AG04449 (cell line): ENCODE data around the gene MYO7A.
A peak's percentile ranks its signal among the peaks of the same experiment; 100 is the strongest.

Experiments
- CTCF ChIA-PET: fragments of 350-600 bp; formaldehyde crosslinking; extraction: SDS; loops from one replicate; lab custom pipeline; 2021; ENCODE audit warnings: antibody characterized with exemption; lab: Yijun Ruan, JAX
- POLR2A ChIA-PET: fragments of 400-600, 350-600 bp; formaldehyde crosslinking; extraction: SDS; loops from one replicate; lab custom pipeline; 2020; ENCODE audit warnings: antibody characterized with exemption, inconsistent platforms; lab: Yijun Ruan, JAX
- DNase-seq: peaks from one replicate; pipeline ENCODE4 v3.0.0-alpha.2; 2010; ENCODE audit warnings: low read depth, low spot score
- H3K4me3 ChIP-seq: 2 replicates; pipeline ENCODE4 v1.5.1; 2011; ENCODE audit warnings: low read depth, mild to moderate bottlenecking, control low read depth, low read length
- CTCF ChIP-seq: IDR thresholded peaks from one replicate; pipeline ENCODE4 v1.5.1; 2011; ENCODE audit warnings: mild to moderate bottlenecking, moderate library complexity, low read length, control low read depth, inconsistent platforms; ENCODE audit not compliant: insufficient read depth; ENCODE audit errors: missing control alignments

Gene MYO7A

GRCh38 chr11:77112641-77113381 lies 15.2 kb upstream of the MYO7A start:
- TF ChIP-seq CTCF = no peak
- H3K4me3 ChIP-seq = no peak overlapping the region
- ChIA-PET POLR2A (interaction anchor here (1.1 kb wide), 1 partner anchor 59 kb away, joined by 3 read pairs; no protein-coding TSS in a partner anchor), CTCF (interaction anchor here (0.9 to 17.5 kb wide), 17 partner anchors 8 to 507 kb away, joined by 3 to 273 read pairs (median 7); partner anchors contain the start of genes MYO7A and OMP)
- no peak for DNase-seq

- ChIA-PET POLR2A (interaction anchor here (1.1 kb wide), 1 partner anchor 60 kb away, joined by 3 read pairs; no protein-coding TSS in a partner anchor), CTCF (interaction anchor here (0.9 to 17.5 kb wide), 17 partner anchors 9 to 506 kb away, joined by 3 to 273 read pairs (median 4); partner anchors contain the start of gene MYO7A)
- no peak for DNase-seq
- H3K4me3 ChIP-seq = no peak overlapping the region
- TF ChIP-seq CTCF = peak; percentile 58
Measured at GRCh38 chr11:77113382-77114088, 14.5 kb upstream of the MYO7A start.

GRCh38 chr11:77114089-77114463 lies 14.0 kb upstream of the MYO7A start:
- no peak overlapping the region for H3K4me3 ChIP-seq
- POLR2A ChIA-PET = no interaction called here
- CTCF ChIA-PET = interaction anchor here (1.1 to 17.5 kb wide), 18 partner anchors 9 to 506 kb away, joined by 3 to 273 read pairs (median 4); partner anchors contain the start of gene MYO7A
- TF ChIP-seq CTCF = no peak
- no peak for DNase-seq

- peak; percentile 4 for TF ChIP-seq CTCF
- ChIA-PET POLR2A (interaction anchor here (0.6 kb wide), 1 partner anchor 183 kb away, joined by 3 read pairs; no protein-coding TSS in a partner anchor), CTCF (interaction anchor here (0.9 to 17.5 kb wide), 13 partner anchors 10 to 433 kb away, joined by 3 to 273 read pairs (median 6); partner anchors contain the start of gene MYO7A)
- DNase-seq = no peak
- H3K4me3 ChIP-seq = no peak overlapping the region
Measured at GRCh38 chr11:77115181-77115611, 12.8 kb upstream of the MYO7A start.

- ChIA-PET CTCF (interaction anchor here (1.4 to 17.5 kb wide), 6 partner anchors 9 to 433 kb away, joined by 4 to 273 read pairs (median 10); partner anchors contain the start of gene MYO7A), POLR2A (interaction anchor here (0.6 kb wide), 1 partner anchor 183 kb away, joined by 3 read pairs; no protein-coding TSS in a partner anchor)
- no peak for DNase-seq
- no peak for TF ChIP-seq CTCF
- no peak overlapping the region for H3K4me3 ChIP-seq
Measured at GRCh38 chr11:77115956-77116355, 12.1 kb upstream of the MYO7A start.
